IPS DF 6.9 (cell line): Measurements from ENCODE around the gene ADCYAP1R1.

Experiments
- DNase-seq: peaks from one replicate; pipeline ENCODE4 v3.0.0-alpha.2; 2013; ENCODE audit warnings: low read depth, low spot score
- H3K27ac ChIP-seq: one replicate; pipeline ENCODE4 v1.5.1; 2013; ENCODE audit warnings: low read length, control low read depth
- H3K27me3 ChIP-seq: 2 replicates; pipeline ENCODE4 v1.6.1; 2013; ENCODE audit warnings: mild to moderate bottlenecking, low read length; ENCODE audit not compliant: control insufficient read depth, insufficient read depth
- H3K36me3 ChIP-seq: 2 replicates; pipeline ENCODE4 v1.6.1; 2013; ENCODE audit warnings: low read length; ENCODE audit not compliant: control insufficient read depth, insufficient read depth
- H3K4me1 ChIP-seq: 2 replicates; pipeline ENCODE4 v1.6.1; 2013; ENCODE audit warnings: low read length; ENCODE audit not compliant: control insufficient read depth, insufficient read depth
- H3K4me3 ChIP-seq: 2 replicates; pipeline ENCODE4 v1.5.1; 2013; ENCODE audit warnings: mild to moderate bottlenecking, low read length
- H3K9me3 ChIP-seq: 2 replicates; pipeline ENCODE4 v1.6.1; 2013; ENCODE audit warnings: low read length, inconsistent platforms; ENCODE audit not compliant: control insufficient read depth, insufficient read depth
- WGBS: extraction: QIAGEN DNeasy Blood & Tissue Kit; methylation state at CpG from one replicate; pipeline ENCODE4 v1.1.7; 2013; ENCODE audit warnings: mixed read lengths, missing lambda C conversion rate; ENCODE audit not compliant: insufficient read length, insufficient coverage; 5-methylcytosine and 5-hydroxymethylcytosine counted together

Gene ADCYAP1R1

DNA sequence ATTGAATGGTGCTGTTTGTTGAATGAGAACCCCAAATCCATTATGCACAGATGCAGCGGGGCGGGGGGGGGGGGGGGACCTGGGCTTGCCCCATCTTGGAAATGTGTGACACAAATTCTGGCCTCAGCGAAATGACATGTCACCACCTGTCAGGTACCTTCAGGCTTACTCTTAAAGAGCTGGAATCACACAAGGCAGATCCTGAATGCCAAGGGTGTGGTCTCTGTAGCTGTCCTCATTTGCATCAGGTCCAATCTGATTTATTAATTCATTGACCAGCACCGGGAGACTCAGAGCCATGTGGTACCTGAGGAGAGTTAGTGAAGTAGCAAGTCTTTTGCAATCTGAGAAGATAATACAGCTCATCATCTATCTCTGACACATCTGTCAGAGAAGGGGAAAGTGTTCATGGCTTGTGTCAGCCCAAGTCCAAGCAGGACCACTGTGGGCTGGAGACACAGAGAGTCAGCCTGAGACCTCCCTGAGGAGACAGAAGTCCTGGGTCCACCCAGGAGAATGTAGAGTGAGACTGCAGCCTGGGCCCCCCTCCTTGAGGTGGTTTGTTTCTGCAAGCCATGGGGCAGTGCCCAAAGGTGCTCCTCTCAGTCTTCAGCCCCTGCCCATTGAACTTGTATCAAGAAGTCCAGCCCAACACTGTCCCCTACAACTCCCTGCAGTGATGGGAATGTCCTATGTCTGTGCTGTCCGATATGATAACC, 46.7 kb downstream of the ADCYAP1R1 start:
- Histone ChIP-seq H3K27me3 (no peaks in the 10 kb centered on the region), H3K4me1 (no peaks in the 10 kb centered on the region), H3K27ac (no peak overlapping the region), H3K36me3 (no peaks in the 10 kb centered on the region), H3K9me3 (no peaks in the 10 kb centered on the region), H3K4me3 (no peak overlapping the region)
- WGBS: no CpG with 5 or more reads among the region's 5 CpGs
- DNase-seq: no peak

DNA sequence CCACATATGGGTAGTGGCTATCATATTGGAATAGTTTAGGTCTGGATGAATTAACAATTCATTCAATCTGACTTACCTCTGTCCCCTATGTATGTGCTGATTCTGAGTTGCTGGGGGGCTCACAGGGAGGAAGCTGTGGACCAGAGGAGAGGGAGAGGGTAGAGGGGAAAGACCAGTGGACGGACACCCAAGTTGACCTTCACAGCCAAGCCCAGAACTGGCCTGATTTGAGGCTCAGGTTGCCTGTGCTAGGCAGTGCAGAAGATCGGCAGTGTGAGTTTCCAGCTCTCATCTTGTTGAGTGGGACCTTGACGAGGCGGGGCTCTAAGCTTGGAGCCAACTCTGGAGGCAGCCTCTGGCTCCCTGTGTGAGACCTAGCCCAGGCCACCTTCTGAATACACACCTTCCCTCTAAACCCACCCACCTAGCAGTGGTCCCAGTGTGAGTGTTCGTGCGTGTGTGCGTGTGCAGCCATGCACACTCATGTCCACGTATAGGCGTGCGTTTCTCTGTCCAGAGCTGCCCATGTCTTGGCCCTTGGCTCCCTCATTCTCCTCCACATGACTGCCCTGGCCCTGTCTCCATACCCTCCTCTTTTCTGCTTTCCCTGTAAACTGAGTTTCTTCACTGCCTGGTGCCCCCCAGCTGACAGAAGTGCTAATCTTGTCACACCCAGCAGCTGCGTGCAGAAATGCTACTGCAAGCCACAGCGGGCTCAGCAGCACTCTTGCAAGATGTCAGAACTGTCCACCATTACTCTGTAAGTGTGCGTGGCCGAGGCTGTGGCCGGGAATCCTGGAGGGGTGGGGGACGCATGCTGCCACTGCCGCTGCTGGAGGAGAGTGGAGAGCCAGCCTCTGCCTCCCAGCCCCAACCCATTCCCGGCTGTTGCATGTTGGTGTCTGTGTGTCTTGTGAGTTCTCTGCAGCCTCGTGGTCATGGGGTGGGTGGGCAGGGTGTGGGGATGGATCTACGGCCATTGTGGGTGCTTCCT, 47.6 kb downstream of the ADCYAP1R1 start:
- Histone ChIP-seq H3K27me3 (no peaks in the 10 kb centered on the region), H3K27ac (no peak overlapping the region), H3K9me3 (no peaks in the 10 kb centered on the region), H3K4me3 (no peak overlapping the region), H3K36me3 (no peaks in the 10 kb centered on the region), H3K4me1 (no peaks in the 10 kb centered on the region)
- DNase-seq: no peak
- WGBS: no CpG with 5 or more reads among the region's 20 CpGs

DNA sequence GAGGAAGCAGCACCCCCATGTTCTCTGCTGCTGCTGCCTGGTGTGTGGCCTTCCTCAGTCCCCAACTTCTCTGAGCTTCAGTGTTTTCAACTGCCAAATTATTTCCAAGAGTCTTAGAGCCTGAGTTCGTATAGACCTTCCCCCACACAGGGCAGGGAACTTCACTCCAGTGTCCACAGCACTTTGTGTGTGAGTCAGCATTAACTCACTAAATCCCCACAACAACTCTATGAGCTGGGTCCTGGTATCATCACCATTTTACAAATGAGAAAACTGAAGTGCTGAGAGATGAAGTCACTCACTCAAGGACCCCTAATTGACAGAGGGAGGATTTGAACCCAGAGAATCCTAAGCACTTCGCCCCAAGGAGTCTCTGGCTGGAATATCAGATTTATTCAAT, 48.3 kb downstream of the ADCYAP1R1 start:
- no peaks in the 10 kb centered on the region for H3K27me3 ChIP-seq
- H3K27ac ChIP-seq: no peak overlapping the region
- H3K4me1 ChIP-seq: no peaks in the 10 kb centered on the region
- H3K9me3 ChIP-seq: no peaks in the 10 kb centered on the region
- no CpG with 5 or more reads among the region's 2 CpGs for WGBS
- H3K36me3 ChIP-seq: no peaks in the 10 kb centered on the region; the same call in 1 of the 2 replicates
- H3K4me3 ChIP-seq: no peak overlapping the region
- DNase-seq: no peak

DNA sequence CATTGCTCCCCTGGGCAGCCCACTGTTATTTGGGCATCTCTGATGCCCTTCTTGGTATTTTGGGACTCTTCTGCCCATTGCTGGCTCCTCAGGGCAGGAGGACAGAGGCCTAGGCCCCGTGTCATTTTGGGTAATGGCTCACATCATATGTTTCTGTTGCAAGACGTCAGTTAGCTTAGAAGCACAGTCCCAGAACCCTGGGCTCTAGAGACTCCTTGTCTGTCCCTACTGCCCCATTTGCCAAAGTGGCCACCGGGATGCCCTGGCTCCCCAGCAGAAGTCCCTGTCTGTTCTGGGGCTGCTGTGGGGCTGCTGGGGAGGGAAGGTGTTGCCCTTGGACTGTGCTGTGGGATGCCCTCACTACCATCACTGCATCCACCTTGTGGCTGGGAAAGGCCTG, 48.8 kb downstream of the ADCYAP1R1 start:
- Histone ChIP-seq H3K4me1 (no peaks in the 10 kb centered on the region), H3K9me3 (no peaks in the 10 kb centered on the region), H3K27me3 (no peaks in the 10 kb centered on the region), H3K27ac (no peak overlapping the region), H3K4me3 (no peak overlapping the region), H3K36me3 (no peaks in the 10 kb centered on the region; the same call in 1 of the 2 replicates)
- DNase-seq: no peak
- WGBS: no CpG with 5 or more reads among the region's 3 CpGs

DNA sequence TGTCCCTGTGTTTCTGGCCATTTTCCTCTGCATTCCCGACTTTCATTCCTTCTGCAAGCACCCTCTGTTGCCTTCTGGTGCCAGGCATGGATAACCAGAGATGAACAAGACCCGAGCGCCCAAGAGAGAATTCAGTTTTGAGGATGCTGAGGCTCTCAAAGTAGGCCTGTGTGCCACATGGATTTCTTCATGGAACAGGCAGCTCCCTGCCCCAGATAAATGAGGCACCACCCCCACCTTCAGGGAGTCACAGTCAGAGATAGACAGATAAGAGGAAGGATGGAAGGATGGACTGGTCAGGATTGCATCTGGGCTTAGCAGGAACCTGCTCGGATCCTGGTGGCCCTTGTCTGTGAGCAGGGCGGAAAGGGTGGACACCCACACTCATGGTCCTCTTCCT, 49.4 kb downstream of the ADCYAP1R1 start:
- WGBS: no CpG with 5 or more reads among the region's 5 CpGs
- Histone ChIP-seq H3K9me3 (no peaks in the 10 kb centered on the region), H3K27ac (no peak overlapping the region), H3K4me3 (no peak overlapping the region), H3K36me3 (no peaks in the 10 kb centered on the region; the same call in 1 of the 2 replicates), H3K4me1 (no peaks in the 10 kb centered on the region; the same call in 1 of the 2 replicates), H3K27me3 (no peaks in the 10 kb centered on the region)
- DNase-seq: no peak

DNA sequence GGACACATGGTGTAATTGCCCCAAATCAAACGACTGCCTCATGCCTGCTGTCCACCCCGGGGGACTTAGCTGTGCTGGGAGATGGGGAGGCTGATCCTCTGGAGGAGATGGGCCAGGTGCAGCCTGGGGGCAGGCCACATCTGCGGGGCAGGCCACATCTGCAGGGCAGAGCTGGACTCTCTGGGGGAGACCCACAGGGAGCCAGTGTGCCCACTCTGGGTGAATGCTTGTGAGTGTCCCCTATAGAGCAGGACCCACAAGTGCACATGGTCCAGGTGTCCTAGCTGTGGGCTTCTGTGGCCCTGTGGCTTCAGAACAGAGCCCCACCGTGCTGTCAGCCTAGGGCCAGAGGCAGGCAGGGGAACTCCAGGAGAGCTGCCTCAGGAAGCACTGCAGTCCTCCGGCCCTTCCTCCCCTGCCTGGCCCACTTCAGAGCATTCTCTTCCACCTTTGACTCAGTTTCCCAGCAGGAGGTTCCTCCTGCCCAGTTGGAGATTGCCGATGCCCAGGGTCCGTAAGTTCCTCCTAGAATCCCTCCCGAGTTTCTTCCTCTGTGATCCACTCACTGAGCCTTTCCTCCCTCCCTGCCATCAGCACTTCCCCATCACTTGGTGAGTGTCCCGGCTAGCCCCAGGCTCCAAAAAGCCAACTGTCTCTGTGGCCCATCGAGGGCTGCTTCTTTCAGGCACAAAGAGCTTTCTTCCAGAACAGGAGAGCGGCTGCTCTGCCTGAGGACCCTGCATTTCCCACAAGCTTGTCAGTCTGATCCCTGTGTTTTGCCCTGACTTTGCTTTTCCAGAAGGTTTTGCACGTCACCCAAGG, 50.3 kb downstream of the ADCYAP1R1 start:
- H3K9me3 ChIP-seq: no peaks in the 10 kb centered on the region
- H3K36me3 ChIP-seq: no peaks in the 10 kb centered on the region; the same call in 1 of the 2 replicates
- DNase-seq: no peak
- no peak overlapping the region for H3K4me3 ChIP-seq
- no peaks in the 10 kb centered on the region; the same call in 1 of the 2 replicates for H3K4me1 ChIP-seq
- WGBS: no CpG with 5 or more reads among the region's 12 CpGs
- H3K27me3 ChIP-seq: no peaks in the 10 kb centered on the region
- no peak overlapping the region for H3K27ac ChIP-seq

DNA sequence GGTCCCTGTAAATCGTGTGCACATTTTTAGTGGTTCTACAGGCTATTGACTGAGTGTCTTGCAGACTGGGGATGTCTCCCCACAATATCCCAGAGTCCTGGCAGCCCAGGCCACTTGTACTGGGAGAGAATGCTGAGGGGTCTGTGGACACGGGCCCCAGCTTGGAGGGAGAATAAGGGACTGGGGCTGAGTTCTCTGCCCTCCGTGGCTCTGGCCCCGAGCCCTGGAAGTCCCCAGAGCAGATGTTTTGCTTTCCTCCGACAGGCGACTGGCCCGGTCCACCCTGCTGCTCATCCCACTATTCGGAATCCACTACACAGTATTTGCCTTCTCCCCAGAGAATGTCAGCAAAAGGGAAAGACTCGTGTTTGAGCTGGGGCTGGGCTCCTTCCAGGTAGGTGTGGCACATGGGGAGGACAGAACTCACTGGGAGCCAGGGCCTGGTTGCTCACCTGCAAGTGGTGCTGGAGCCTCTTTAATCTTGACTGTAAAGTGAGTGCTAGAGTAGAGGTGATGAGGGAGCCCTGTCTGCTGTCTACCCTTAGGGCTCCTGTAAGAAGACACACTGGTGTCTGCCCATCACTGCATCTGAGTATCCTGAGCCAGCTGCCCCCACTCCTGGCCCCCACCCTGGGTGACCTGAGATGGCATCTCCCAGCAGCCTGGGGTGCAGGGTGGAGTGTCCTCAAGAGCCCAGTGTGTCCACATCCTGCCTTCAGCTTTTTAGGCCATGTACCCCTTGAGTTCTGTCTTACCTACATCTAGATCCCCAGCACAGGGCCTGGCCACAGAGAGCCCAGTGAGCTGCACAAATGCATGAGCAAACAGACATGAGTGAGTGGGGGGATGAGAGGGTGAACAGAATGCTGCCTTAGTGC, 51.1 kb downstream of the ADCYAP1R1 start:
- Histone ChIP-seq H3K9me3 (no peaks in the 10 kb centered on the region), H3K27ac (no peak overlapping the region), H3K27me3 (no peaks in the 10 kb centered on the region), H3K36me3 (no peaks in the 10 kb centered on the region; the same call in 1 of the 2 replicates), H3K4me3 (no peak overlapping the region), H3K4me1 (no peaks in the 10 kb centered on the region; the same call in 1 of the 2 replicates)
- no CpG with 5 or more reads among the region's 9 CpGs for WGBS
- DNase-seq: no peak

DNA sequence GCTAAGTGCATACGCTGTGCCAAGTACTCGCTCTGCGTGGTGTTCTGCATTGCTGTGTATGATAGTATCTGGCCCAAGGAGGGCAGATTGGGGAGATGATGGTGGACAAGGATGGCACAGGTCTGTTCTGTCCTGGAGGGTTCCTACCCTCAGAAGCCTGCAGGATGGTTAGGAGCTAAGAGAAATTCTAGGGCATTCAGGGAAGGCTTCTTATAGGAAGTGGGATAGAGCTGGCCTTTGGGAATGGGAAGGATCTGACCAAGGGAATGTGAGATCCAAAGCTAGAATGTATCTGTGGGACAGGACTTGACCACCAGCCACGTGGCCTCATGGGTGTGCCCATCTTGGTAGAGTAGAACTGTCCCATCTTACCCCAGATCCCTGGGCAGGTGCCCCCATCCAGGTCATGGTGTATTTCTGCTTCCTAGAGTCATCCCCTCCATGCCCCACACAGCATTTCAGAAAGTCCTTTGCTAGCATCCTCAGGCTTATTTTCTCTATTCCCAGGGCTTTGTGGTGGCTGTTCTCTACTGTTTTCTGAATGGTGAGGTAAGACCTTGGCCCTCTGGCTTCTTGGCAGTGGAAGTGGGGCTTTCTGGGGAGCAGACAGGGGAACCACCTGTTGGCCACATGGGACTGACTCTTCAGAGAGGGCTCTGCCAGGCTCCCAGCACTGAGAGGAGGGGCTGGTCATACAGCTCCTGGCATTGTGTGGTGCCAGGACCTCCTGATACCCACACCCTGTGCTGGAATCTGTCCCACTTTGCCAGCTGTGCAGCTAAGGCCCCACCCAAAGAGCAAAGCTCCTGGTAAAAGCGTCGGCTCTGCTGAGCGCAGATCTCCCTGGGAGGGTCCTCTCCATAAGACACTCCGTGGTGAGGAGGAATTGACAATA, 52.5 kb downstream of the ADCYAP1R1 start:
- Histone ChIP-seq H3K9me3 (no peaks in the 10 kb centered on the region), H3K27me3 (no peaks in the 10 kb centered on the region), H3K27ac (no peak overlapping the region), H3K36me3 (no peaks in the 10 kb centered on the region; the same call in 1 of the 2 replicates), H3K4me3 (no peak overlapping the region), H3K4me1 (no peaks in the 10 kb centered on the region; the same call in 1 of the 2 replicates)
- no peak for DNase-seq
- WGBS: no CpG with 5 or more reads among the region's 8 CpGs
